HepG2 (cell line): Measurements from ENCODE around the gene NGRN. TPM values are rescaled to one million over a fixed set of nuclear protein-coding genes. Genes with fewer than 3 reads are reported as not detected.

Experiments
- CENPX ChIP-seq: sonication (generic); formaldehyde crosslinking; IDR thresholded peaks from 2 replicates; pipeline ENCODE4 v1.9.0; 2021; ENCODE audit warnings: mild to moderate bottlenecking, missing genetic modification reagents, moderate library complexity
- ELF4 ChIP-seq: sonication (generic); formaldehyde crosslinking; IDR thresholded peaks from 2 replicates; pipeline ENCODE4 v1.5.0; 2020; ENCODE audit warnings: missing genetic modification reagents, mild to moderate bottlenecking, moderate library complexity, borderline replicate concordance
- GATA4 ChIP-seq: sonication (generic); IDR thresholded peaks from 2 replicates; pipeline ENCODE4 v1.6.1; 2016; ENCODE audit warnings: antibody characterized with exemption, low read depth, borderline replicate concordance
- HOMEZ ChIP-seq: IDR thresholded peaks from 2 replicates; pipeline ENCODE4 v1.6.1; 2016; ENCODE audit warnings: low read depth
- IKZF4 ChIP-seq: sonication (generic); formaldehyde crosslinking; IDR thresholded peaks from 2 replicates; pipeline ENCODE4 v1.5.1; 2020; ENCODE audit warnings: borderline replicate concordance, mild to moderate bottlenecking, low read depth, missing genetic modification reagents; ENCODE audit errors: not compliant biosample characterization
- IRF2 ChIP-seq: IDR thresholded peaks from 2 replicates; pipeline ENCODE4 v1.6.1; 2018; ENCODE audit warnings: missing genetic modification reagents, missing compliant biosample characterization
- MAFG ChIP-seq: sonication (generic); formaldehyde crosslinking; IDR thresholded peaks from 2 replicates; pipeline ENCODE4 v1.5.1; 2020; ENCODE audit warnings: mild to moderate bottlenecking, missing genetic modification reagents
- MNT ChIP-seq: fragments of 450-650 bp; IDR thresholded peaks from 2 replicates; pipeline ENCODE4 v1.6.1; 2016
- MTF2 ChIP-seq: sonication (generic); formaldehyde crosslinking; IDR thresholded peaks from 2 replicates; pipeline ENCODE4 v1.5.0; 2020; ENCODE audit warnings: missing genetic modification reagents, borderline replicate concordance
- PATZ1 ChIP-seq: sonication (generic); formaldehyde crosslinking; IDR thresholded peaks from 2 replicates; pipeline ENCODE4 v1.4.0; 2020; ENCODE audit warnings: missing genetic modification reagents
- RAD21 ChIP-seq: fragments of 450-650 bp; formaldehyde crosslinking; IDR thresholded peaks from 2 replicates; pipeline ENCODE4 v1.5.0; 2020; ENCODE audit warnings: mild to moderate bottlenecking
- RAD51 ChIP-seq: fragments of 450-650 bp; IDR thresholded peaks from 2 replicates; pipeline ENCODE4 v1.6.1; 2016; ENCODE audit warnings: borderline replicate concordance
- SKI ChIP-seq: fragments of 450-650 bp; IDR thresholded peaks from one replicate; pipeline ENCODE4 v1.6.1; 2018; ENCODE audit warnings: mild to moderate bottlenecking; ENCODE audit not compliant: partially characterized antibody
- SNAPC2 ChIP-seq: sonication (generic); formaldehyde crosslinking; IDR thresholded peaks from 2 replicates; pipeline ENCODE4 v1.8.1; 2022; ENCODE audit warnings: mild to moderate bottlenecking, missing genetic modification reagents
- TFDP2 ChIP-seq: sonication (generic); formaldehyde crosslinking; IDR thresholded peaks from 2 replicates; pipeline ENCODE4 v1.4.0; 2020; ENCODE audit warnings: missing genetic modification reagents
- ZFP91 ChIP-seq: sonication (generic); formaldehyde crosslinking; IDR thresholded peaks from 2 replicates; pipeline ENCODE4 v1.9.0; 2022; ENCODE audit warnings: missing genetic modification reagents, mild to moderate bottlenecking, borderline replicate concordance
- ZNF350 ChIP-seq: sonication (generic); formaldehyde crosslinking; IDR thresholded peaks from 2 replicates; pipeline ENCODE4 v1.4.0; 2020; ENCODE audit warnings: mild to moderate bottlenecking, low read depth, missing genetic modification reagents, borderline replicate concordance
- ZNF7 ChIP-seq: IDR thresholded peaks from 2 replicates; pipeline ENCODE4 v1.6.1; 2016; ENCODE audit warnings: missing biosample characterization, missing genetic modification reagents
- ZSCAN5A ChIP-seq: sonication (generic); formaldehyde crosslinking; IDR thresholded peaks from 2 replicates; pipeline ENCODE4 v1.8.0; 2022; ENCODE audit warnings: mild to moderate bottlenecking, missing genetic modification reagents, borderline replicate concordance
- polyA plus RNA-seq, 8 experiments: library from polyadenylated mRNA; depleted of rRNA in 3 of 8; stranded (reverse) in 7 of 8; unstranded in 1 of 8; fragments of >200 nt; fragmentation: Illumina TruSeq in 4 of 8; extraction: Trizol in 4 of 8; gene quantifications; 2 replicates each; pipeline versions ENCODE4 v1.2.1 to v1.2.3, GENCODE V29; 2011 to 2016; ENCODE audit warnings: low read depth in 4 of 8, missing spikeins in 1 of 8, mixed read lengths in 1 of 8; ENCODE audit not compliant: insufficient read depth in 1 of 8
- total RNA-seq, 5 experiments: library from RNA; depleted of rRNA; stranded (reverse); fragments of >200 nt; fragmentation: Illumina TruSeq; extraction: Trizol; gene quantifications; 2 replicates each; pipeline ENCODE4 v1.2.3, GENCODE V29; 2016; ENCODE audit warnings: low read depth in 1 of 5

The NGRN gene
- total and polyA plus RNA-seq, 2 of the 13 experiments (the other 11 are each of a cell fraction or from before 2014, with no cell fraction given): 39.8 to 63.7 TPM

GRCh38 chr15:90320062-90320884, 54.8 kb downstream of the NGRN start (continued):
- TF ChIP-seq GATA4 (no peak), SNAPC2 (CRISPR knock-in tag) (no peak), ELF4 (CRISPR knock-in tag) (no peak), IRF2 (CRISPR knock-in tag) (peak; percentile 56), SKI (no peak), ZSCAN5A (no peak), RAD21 (peak; percentile 94), ZFP91 (CRISPR knock-in tag) (peak; percentile 27; the same call in 1 of the 2 replicates), MTF2 (CRISPR knock-in tag) (no peak), PATZ1 (CRISPR knock-in tag) (0 out of 2 replicates have a peak, but pooled peaks have one; percentile 38), ZNF350 (CRISPR knock-in tag) (no peak), RAD51 (no peak), ZNF7 (CRISPR knock-in tag) (no peak), HOMEZ (CRISPR knock-in tag) (0 out of 2 replicates have a peak, but pooled peaks have one; percentile 28), CENPX (CRISPR knock-in tag) (no peak), MAFG (CRISPR knock-in tag) (no peak), MNT (no peak), TFDP2 (CRISPR knock-in tag) (0 out of 2 replicates have a peak, but pooled peaks have one; percentile 23), IKZF4 (no peak)
